GM19328 (cell line): ENCODE results near the gene PDE1C.
"Not testable (repeated sequence)": the region's sequence is repeated elsewhere in the genome, so short reads cannot be mapped to it uniquely, and the experiment has no call there.

ENCODE experiments used
- ATAC-seq: cut with Tn5 transposase; IDR thresholded peaks from one replicate; pipeline ENCODE4 v1.9.1; 2021; ENCODE audit warnings: mild to moderate bottlenecking, moderate library complexity; ENCODE audit not compliant: unreplicated experiment

Gene PDE1C

GRCh38 chr7:31858055-31858454 is 212.2 kb downstream of the PDE1C start:
- no peak for ATAC-seq

DNA sequence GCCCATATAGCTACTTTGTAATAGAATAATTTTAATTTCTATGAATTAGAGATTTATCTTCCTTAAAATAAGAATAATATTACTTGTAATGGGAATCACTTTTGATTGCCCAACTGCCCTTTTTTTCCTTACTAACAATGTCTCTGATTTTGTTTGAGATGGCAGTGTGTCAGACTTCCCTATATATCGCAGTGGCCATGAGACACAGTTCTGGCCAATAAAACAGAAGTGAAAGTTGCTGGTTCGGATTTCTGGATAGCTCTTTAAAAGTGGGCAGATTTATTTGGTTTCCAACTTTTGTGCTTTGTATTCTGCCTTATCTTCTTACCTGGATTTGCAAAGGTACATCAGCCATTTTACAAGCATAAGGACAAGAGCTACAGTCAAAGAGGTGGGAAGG is 213.0 kb downstream of the PDE1C start:
- ATAC-seq, result no peak

- ATAC-seq, result no peak
These were observed 213.9 kb downstream of the PDE1C start for GRCh38 chr7:31856337-31856736.

DNA sequence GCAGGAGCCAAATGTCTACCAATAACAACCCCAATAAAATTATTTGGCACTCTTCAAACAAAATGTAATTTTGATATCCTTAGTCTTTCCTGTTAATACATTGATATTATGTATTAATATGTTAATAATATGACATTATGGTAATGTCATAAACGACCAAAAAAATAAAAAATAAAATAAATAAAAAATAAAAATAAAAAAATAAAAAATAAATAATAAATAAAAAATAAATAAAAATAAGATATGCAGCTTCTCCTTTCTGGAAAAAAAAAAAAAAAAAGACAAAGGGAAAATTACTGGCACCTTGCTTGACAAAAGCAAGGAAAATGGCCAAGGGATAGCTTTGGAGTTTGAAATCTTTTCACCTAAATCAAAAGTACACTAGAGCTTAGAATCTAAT is 214.7 kb downstream of the PDE1C start:
- ATAC-seq, result no peak

DNA sequence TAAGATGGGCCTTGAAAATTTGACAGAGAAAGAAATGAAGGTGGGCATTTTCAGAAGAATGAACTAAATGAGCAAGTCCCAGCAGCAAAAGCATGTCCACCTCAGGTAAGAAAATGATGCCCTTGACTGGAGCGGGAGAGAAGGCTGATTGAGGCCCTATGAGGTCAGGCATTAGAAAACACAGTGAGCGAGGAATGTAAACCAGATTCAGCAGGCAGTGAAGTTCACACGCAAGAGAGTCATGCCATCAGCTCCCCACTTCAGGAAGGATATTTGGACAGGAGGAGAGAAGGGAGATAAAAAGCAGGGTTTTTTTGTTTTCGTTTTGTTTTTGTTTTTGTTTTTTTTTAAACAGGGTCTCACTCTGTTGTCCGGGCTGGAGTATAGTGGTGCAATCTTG is 216.8 kb downstream of the PDE1C start:
- no peak for ATAC-seq

DNA sequence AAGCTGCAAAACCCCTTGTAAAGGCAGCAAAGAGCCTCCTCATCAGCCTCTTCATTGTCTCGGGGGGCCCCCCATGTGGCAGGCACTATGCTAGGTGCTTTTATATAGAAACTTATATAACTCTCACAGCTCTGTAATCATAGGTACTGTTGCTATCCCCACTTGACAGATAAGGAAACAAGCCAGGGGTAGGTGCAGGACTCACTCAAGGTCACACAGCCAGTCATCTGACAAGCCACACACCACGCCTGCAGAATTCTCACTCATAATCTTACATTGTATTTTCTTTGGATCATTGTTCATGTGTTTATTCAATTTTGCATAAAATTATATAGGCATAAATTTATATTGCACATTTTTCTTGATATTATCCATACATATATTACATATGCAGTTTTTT is 217.7 kb downstream of the PDE1C start:
- ATAC-seq, result no peak

GRCh38 chr7:31851119-31851518 is 219.1 kb downstream of the PDE1C start:
- no peak for ATAC-seq

DNA sequence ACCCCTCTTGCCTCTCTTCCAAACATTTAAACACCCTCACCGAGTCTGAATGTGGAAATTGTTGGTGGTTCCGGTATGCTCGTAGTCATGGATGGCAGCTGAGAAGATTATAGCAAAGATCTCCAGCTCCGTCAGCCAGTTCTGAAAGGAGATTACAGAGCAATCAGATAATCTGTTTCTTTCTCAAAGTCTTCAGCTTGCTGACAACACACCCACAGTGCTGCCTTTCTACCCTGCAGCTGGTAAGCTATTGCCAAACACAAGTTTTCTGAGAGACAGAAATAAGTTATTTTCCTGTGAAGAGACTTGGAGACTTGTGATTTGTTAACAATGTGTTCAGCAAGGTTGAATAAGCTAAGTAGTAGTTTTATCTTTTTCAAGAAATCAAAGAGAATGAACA is 219.6 kb downstream of the PDE1C start:
- no peak for ATAC-seq

- ATAC-seq, result no peak
These were observed 220.1 kb downstream of the PDE1C start for GRCh38 chr7:31850066-31850465.

- ATAC-seq, result no peak
These were observed 234.7 kb downstream of the PDE1C start for GRCh38 chr7:31835471-31835870.

DNA sequence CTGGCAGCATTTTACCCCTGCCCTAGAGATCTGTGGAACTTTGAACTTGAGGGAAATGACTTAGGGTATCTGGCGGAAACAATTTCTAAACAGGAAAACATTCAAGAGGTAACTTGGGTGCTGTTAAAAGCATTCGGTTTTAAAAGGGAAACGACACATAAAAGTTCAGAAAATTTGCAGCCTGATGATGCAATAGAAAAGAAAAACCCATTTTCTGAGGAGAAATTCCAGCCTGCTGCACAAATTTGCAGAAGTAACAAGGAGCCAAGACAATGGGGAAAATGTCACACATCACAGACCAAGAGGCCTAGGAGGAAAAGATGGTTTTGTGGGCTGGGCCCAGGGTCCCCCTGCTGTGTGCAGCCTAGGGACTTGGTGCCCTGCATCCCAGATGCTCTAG is 236.6 kb downstream of the PDE1C start:
- ATAC-seq, result not testable (repeated sequence)

GRCh38 chr7:31828520-31828919 is 241.7 kb downstream of the PDE1C start:
- ATAC-seq, result no peak

DNA sequence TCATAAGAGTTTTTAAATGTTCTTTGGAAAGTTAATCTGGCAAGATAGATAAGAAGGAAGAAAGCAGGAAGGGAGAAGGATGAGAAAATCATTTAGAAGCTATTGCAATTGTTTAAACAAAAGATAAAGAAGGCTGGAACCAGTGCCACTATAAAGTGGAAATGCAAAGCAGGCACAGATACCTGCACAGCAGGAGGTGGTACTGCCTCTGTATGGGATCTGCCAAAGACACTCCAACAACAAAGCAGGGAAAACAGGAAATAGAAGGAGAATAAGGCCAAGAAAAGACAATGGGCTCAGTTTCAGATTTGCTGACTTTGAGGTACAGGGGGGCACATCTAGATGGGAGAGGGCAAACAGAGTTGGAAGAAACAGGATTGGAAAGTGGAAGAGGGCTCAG is 244.6 kb downstream of the PDE1C start:
- no peak for ATAC-seq

GRCh38 chr7:31819031-31819430 is 251.2 kb downstream of the PDE1C start:
- no peak for ATAC-seq

DNA sequence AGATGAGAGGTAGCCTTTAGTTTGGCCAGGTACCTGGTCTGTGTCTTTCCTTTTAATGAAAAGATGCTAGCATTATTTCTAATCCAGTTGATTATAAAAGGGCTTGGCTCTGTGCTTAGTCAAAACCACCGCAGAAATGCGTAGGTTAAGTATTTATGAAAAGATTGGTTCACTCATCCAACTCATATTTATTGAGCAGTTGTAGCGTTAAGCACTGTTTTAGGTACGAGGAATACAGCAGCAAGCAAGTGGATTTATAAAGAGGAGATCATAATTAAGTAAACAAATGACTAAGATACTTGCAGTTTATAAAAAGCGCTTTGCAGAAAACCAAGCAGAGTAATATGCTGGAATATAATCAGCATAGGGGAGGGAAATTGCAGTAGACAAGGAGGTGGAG is 253.4 kb downstream of the PDE1C start:
- ATAC-seq, result no peak

GRCh38 chr7:31815796-31816195 is 254.4 kb downstream of the PDE1C start:
- ATAC-seq, result no peak

DNA sequence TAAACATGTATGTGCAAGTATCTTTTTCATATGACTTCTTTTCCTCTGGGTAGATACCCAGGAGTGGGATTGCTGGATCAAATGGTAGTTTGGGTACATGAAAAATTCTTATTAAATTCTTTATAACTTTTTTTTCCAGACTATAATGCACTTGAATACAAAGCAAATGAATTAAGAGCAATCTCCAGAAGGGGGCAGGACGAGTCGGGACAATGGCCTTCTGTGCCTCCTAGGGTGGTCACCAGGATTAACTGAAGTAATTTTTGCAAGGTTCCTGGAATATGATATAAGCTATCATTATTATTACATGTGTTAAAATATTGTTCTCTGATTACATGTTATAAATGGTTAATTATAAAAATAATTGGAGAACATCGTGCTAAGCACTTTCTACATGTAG is 256.0 kb downstream of the PDE1C start:
- ATAC-seq, result no peak

DNA sequence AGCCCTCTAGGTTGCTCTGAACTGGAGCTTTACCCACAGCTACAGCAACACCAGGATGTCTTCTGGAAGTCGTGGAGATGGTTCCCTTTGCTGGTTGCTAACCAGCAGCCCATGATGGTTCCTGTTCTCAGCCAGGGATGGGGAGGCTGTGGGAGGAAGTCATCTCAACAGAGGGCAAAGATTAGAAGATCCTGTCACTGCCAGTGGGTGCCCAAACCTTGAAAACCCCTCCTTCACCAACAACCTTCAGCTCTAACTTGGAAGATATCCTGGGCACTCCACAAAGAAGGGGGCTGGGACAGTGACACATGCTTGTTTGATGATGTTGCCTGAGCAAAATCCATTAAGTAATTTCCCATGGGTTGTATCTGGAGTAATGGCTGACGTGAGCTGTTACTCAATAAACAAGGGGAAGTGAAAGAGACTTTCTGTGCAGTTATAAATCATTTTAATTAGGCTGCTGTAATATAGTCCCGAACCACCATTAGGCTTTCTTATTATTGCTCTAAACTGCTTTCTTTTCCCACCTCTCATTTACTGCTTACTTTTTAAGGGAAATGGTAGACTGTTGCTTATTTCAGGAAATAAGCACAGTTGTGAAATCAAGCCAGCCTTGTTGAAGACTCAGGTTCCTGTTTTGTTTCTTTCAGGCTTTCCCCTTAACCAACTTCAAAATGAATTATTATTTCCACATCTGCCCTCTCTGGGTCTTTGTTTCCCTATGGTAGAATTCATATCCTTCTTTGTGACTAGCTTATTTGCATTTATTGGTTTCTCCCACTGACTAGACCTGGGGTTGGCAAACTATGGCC is 258.4 kb downstream of the PDE1C start:
- ATAC-seq, result no peak

GRCh38 chr7:31805209-31805818 is 264.9 kb downstream of the PDE1C start:
- peak; percentile 57 for ATAC-seq

DNA sequence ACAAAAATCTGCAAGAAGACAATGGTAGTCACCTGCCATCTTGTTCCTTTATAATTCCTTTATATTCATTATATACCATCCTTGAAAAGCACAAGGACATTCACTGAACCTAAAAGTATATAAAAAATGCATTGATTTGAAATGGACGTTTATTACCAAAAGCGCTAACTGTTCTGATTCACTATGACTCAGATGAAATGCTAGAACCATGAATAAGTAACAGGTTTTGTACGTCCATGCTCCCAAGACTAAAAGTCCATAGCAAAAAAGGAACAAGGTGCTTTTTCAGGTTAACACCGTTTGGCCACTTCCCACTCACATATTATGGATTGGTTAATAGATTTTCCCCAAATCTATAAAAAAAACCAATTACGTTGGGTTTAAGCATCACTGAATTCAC is 273.8 kb downstream of the PDE1C start:
- ATAC-seq, result no peak

- ATAC-seq, result no peak
These were observed 275.3 kb downstream of the PDE1C start for GRCh38 chr7:31794851-31795344.

- ATAC-seq, result no peak
These were observed 278.3 kb downstream of the PDE1C start for GRCh38 chr7:31791881-31792280.
